Measurements from ENCODE around the gene SLC12A8. TPM values are rescaled to one million over a fixed set of nuclear protein-coding genes. Genes with fewer than 3 reads are reported as not detected.
A peak's percentile ranks its signal among the peaks of the same experiment; 100 is the strongest.

SLC12A8 gene
- total RNA-seq, 1 donor from 2014 or later: 0.20 TPM

GRCh38 chr3:125055913-125056745 lies 156.4 kb downstream of the SLC12A8 start, which contains the start of gene HEG1:
Gene HEG1 (minus strand): TSS chr3:125055997. CDS start chr3:125055890, 107 bp downstream.
- peak; percentile 83 to 87 for DNase-seq (ENCODE audit: low read depth in 2 of 2)

DNA sequence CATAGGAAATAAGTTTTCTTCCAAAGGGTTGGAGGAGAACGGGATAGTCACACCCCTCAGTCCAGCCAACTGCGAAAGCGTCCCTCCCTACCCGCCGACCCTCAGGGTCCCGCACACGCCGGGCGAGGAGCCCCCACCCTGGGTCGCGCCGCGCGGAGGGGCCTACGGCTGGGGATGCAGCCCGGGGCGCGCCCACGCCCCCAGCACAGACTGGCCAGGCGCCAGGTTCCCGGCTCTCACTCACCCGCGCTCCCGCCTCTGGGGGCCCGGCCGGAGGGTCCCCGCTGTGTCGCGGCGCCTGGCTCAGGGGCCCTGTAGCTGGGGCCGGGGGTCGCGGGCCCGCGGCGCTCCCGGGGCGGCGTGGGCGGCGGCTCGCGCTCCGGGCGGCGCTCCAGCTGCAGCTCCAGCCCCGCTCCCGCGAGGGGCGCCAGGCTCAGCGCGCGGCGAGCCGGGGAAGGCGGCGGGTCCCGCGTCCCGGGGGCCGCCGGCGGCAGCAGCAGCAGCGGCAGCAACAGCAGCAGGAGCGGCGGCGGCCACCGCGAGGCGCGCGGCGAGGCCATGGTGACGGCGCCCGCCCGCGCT lies 157.1 kb downstream of the SLC12A8 start:
- peak in 1 of 2 donors; percentile 56 for DNase-seq (ENCODE audit: low read depth in 2 of 2)

DNA sequence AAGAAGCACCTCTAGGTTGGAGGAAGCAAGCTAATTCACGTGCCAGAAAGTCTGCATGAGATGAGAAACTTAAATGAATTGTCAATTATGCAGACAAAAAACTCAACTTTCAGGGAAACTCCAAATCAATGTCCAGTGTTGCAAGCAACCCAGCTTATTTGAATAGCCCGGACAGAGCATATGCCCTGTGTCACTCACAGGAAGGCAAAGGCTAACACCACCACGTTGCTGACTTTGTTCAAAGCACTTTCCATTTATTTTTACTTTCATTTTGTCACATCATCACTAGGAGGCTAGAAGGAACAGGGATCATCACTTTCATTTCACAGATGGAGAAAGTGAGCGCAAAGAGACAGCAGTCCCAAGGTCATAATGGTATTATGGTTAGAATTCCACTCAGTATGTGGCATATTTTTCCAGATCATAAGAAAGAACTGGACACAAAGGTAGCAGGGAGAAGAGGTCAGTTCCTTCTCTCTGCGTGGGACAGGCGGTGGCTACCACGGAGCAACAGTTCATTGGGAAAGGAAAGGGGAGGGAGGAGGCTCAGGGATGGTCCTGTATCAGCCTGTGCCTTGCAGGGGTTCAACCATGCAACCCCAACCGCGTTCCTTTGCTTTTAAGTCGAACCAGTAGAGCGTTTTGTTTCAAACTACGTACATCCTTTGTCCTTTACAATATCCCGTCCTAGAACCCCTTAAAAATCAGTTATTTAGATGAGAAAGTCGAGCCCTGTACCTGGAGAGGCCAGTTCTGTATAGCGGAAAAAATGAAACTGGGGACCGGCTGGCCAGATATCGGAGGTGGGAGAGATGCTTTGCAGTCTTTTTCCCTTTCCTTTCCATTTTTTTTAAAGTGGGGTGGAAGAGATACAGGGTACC lies 157.9 kb downstream of the SLC12A8 start:
- DNase-seq (ENCODE audit: low read depth in 2 of 2): peak; percentile 80 to 88

GRCh38 chr3:125054062-125054448 lies 158.5 kb downstream of the SLC12A8 start:
- peak in 1 of 2 donors; percentile 27 for DNase-seq (ENCODE audit: low read depth in 2 of 2)

DNA sequence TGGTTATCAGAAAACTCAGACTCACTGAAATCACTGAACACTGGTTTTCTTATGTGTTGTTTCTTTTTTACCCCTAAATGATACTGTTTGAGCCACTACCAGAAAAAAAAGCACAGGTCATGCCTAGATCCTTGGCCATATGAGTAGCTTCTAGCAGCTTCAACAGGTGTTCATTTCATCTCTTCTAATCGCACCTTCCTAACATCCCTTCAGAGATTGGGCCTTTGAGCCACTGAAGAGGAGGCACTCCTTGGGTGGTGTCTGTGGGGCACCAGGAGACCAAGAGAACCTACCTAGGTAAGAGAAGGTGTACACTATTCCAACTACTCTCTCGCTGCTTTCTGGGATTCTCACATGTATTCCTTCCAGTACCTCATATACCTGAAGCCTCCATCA lies 159.2 kb downstream of the SLC12A8 start:
- DNase-seq (ENCODE audit: low read depth in 2 of 2): no peak

DNA sequence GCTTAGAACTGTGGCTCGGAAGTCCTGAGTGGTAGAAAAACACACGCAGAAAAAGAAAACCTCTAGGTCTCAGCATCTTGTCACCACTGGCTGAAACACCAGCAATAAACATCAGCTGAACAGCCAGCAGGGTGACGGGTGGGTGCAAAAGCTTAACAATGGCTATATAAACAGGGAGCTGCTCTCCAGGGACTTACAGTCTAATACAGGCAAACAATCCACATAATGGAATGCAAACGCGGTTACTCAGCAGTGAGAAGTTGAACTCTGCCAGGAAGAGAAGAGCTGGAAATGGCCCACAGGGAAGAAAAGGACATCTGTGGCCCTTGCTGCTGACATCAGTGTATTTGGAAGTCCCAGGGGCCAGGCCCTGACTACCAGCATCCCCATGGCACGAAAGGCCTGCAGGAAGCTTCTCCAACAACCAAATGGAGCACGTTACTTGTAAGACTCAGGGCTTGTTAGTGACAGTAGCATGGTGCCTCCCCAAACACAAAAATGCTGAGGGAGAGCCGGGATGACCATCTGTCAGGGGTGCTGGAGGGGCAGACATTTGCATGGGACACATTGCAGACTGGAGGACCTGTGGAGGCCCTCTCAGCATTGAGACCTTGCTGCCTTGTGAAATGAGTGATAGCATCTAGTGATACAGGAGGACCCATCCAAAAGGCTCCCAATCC lies 159.8 kb downstream of the SLC12A8 start:
- DNase-seq (ENCODE audit: low read depth in 2 of 2): peak; percentile 40 to 78

DNA sequence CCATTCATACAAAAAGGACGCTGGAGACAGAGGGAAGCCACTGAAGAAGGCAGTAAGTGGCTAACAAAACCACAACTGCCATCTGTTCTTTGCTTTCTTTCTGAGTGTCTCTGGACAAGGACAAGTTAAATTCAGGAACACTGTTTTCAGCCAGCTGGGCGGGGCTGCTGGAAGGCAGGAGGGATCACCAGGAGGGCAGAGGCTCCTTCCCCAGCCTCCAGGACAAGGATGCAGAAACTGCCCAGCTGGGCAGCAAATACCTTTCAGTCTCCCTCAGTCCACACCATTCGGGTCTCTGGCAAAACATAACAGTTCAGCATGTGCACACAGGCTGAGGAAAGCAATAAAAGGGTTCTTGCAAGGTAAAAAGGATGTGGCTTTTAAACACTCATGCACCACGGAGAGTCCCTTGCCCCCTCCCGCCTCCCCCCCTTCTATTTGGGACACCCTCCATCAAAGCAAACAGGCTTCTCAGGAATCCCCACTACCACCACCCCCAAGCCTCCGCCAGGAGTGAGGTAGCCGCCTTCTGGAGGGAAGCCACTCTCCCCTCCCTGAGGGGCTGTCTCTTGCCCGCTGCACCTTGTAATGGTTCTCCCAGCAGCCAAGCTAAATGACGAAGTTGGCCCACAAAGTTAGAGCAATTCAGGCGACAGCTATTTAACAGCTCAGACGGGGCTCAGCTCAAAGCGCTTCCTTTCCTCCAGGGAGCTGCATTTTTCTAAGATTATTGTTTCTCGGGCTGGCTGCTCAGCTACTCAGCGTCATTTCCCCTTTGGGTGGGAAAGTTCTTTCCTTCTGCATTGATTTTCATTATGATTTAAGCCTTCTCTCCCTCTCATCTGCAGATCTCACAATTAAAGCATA lies 160.6 kb downstream of the SLC12A8 start:
- peak in 1 of 2 donors; percentile 88 for DNase-seq (ENCODE audit: low read depth in 2 of 2)

DNA sequence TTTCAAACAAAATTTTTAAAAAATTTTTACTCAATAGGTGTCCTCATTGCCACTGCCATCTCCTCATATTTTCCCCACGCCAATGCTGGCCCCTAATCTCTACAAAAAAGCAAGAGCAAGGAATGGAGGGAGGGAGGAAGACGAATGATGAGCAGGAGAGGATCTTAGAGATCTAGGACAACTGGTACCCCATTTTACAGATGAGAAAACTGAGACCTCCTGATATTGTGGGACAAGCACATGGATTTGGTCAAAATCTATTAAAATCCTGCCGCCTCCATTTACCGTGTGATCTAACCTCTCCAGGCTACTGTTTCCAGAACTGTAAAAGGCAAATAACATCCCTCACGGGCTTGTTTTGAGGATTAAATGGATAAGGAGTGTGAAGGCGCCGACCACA lies 161.3 kb downstream of the SLC12A8 start:
- no peak for DNase-seq (ENCODE audit: low read depth in 2 of 2)

GRCh38 chr3:125050488-125051090 lies 162.0 kb downstream of the SLC12A8 start:
- no peak for DNase-seq (ENCODE audit: low read depth in 2 of 2)

DNA sequence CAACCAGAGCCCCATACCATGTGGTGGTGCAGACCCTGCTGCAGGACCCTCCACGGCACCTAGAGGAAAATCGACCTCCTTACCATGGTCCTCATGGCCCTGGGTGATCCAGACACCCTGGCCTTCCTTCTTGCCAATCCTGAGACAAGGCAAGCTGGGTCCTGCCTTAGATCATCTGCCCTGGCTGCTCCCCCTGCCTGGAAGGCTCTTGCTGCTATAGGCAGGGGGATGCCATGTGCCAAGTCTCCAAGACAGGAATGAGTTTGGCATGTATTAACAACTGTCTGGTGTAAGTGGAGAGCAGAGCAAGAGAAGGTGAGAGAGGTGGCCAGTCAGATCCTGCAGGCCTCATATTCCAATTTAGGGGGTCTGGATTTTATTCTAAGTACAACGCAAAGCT lies 164.3 kb downstream of the SLC12A8 start:
- DNase-seq (ENCODE audit: low read depth in 2 of 2): no peak

DNA sequence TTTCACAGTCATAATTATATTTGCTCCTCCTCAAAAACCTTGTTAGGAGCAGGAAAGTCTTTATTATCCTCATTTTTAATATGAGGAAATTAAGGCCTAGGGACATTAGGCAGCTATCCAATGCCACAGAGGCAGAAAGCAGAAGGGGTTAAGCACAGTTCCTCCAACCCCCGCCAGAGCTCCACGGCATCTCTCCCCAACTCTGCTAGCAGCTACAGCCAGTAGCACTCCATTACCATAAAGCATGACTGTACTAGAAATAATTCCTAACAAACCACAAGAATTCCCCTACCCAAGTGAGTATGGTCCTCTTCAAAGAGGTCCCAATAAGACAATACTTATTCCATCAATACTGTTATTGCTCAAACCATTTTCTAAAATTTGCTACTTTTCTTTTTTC lies 166.6 kb downstream of the SLC12A8 start:
- DNase-seq (ENCODE audit: low read depth in 2 of 2): peak in 1 of 2 donors; percentile 60

DNA sequence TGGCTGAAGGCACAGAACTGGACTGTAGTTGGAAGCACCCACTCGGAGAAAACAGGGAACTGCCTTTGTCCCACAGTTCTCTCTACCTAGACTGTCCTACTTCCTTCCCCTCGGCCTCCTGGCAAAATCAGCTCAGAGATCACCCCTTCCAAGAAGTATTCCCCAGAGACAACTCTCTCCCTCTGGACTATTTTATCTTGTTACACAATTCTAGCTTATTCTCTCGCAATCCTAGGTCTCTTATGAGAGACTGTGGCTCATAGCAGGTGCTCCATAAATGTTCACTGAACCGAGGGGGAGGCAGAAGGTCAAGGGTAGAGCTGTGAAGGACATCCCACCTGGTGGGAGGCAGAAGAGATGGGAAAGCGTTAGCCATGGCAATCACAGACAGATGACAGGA lies 167.4 kb downstream of the SLC12A8 start:
- no peak for DNase-seq (ENCODE audit: low read depth in 2 of 2)

GRCh38 chr3:125043599-125044151 lies 168.9 kb downstream of the SLC12A8 start:
- DNase-seq (ENCODE audit: low read depth in 2 of 2): peak; percentile 59 to 61

- DNase-seq (ENCODE audit: low read depth in 2 of 2): peak in 1 of 2 donors; percentile 66
Measured at GRCh38 chr3:125042725-125043406, 169.7 kb downstream of the SLC12A8 start.

DNA sequence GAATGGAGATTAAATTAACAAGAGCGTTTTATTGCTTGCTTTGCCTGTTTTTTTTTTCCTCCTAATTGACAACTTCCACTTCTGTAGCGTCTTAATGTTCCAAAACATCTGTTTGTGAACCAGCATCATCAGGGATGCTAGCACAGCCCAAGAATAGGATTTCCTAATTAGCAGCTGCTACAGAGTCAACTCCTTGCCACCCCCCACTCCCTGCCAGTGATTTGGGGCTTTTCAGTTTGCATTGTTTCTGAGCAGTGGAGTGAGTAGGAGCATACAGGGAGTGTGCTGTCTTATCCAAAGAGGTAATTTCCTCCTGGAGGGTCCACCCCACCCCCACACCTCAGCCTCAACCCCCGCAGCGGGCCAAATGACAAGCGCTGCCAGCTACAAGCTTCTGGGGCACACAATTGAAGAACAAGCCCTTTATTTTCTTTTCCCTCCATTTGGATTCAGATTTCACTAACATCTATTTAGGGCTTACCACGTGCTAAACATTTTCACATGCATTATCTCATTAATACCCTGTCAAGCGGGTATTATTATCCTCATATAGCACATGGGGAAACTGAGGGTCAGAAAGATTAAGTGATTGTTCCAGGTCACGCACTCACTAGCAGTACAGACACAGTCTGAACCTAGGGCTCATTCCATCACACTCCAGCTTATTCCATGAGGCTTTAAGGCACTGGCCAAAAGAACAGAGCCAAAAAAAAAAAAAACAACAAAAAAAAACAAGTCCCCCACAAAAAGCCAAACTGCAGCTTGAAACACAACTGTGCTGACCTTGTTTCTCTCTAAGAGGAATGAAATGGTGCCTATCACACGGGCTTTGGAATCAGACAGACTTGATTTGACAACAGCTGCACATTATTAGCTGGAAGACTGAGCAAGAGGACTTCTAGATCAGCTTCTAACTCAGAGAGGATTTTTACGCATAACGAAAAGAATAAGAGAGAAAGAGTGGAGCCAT lies 173.1 kb downstream of the SLC12A8 start:
- peak in 1 of 2 donors; percentile 23 for DNase-seq (ENCODE audit: low read depth in 2 of 2)

DNA sequence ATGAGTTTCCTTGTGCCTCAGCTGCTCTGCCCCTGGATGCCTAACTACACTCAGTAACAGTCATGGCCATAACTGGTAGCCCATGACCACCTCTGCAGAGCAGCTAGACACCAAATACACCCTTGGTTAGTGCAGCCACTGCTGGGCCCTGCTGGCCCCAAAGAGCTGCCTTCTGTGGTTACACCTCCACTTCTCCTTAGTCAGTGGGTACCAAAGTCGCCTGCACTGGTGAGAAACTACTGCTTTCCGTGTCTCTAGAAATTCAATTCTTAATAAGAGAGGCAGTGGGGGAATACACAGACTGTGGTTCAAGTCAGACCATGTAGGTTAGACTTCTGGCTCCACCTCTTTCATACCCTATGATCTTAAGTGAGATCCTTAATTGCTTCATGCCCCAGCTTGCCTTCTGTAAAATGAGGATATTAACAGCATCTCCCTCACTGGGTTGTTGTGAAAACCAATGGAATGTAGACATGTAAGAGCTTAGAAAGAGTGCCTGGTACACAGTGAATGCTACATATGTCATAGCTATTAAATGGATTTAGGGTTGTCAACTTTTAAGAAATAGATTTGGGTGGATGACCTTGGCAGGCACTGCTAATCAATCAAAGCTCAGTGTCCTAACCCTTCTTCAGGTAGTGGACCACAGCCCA lies 174.9 kb downstream of the SLC12A8 start:
- no peak for DNase-seq (ENCODE audit: low read depth in 2 of 2)

- DNase-seq (ENCODE audit: low read depth in 2 of 2): no peak
Measured at GRCh38 chr3:125035217-125035616, 177.3 kb downstream of the SLC12A8 start.
